Parathyroid adenoma (tissue), 2 donors: Measurements from ENCODE around the gene FBXW11.

Experiments used
- H2AFZ ChIP-seq: fragments of 300-600 bp; sonication (generic); one replicate; pipeline ENCODE4 v1.7.0; 2017; ENCODE audit warnings: antibody characterized with exemption, mild to moderate bottlenecking
- H3K27ac ChIP-seq: fragments of 300-600 bp; sonication (generic); one replicate; pipeline ENCODE4 v1.7.0; 2017
- H3K27me3 ChIP-seq: fragments of 300-600 bp; sonication (generic); one replicate; pipeline ENCODE4 v1.7.0; 2017; ENCODE audit warnings: low read length; ENCODE audit not compliant: control insufficient read depth, insufficient read depth
- H3K36me3 ChIP-seq: fragments of 300-600 bp; sonication (generic); one replicate; pipeline ENCODE4 v1.7.0; 2017; ENCODE audit warnings: low read length; ENCODE audit not compliant: control insufficient read depth, insufficient read depth
- H3K4me1 ChIP-seq: fragments of 300-600 bp; sonication (generic); one replicate; pipeline ENCODE4 v1.7.0; 2017; ENCODE audit warnings: control low read depth
- H3K4me2 ChIP-seq: fragments of 300-600 bp; sonication (generic); one replicate; pipeline ENCODE4 v1.7.0; 2017; ENCODE audit warnings: low read length
- H3K4me3 ChIP-seq: fragments of 300-600 bp; sonication (generic); one replicate; pipeline ENCODE4 v1.7.0; 2017; ENCODE audit warnings: low read depth, low read length
- H3K79me2 ChIP-seq: fragments of 300-600 bp; sonication (generic); one replicate; pipeline ENCODE4 v1.7.0; 2017; ENCODE audit warnings: control low read depth
- H3K9ac ChIP-seq: fragments of 300-600 bp; sonication (generic); one replicate; pipeline ENCODE4 v1.7.0; 2017; ENCODE audit warnings: mild to moderate bottlenecking
- H3K9me3 ChIP-seq: fragments of 300-600 bp; sonication (generic); one replicate; pipeline ENCODE4 v1.7.0; 2017; ENCODE audit warnings: low read length; ENCODE audit not compliant: control insufficient read depth
- CTCF ChIP-seq: fragments of 300-600 bp; sonication (generic); IDR thresholded peaks from one replicate; pipeline ENCODE4 v1.7.0; 2017; ENCODE audit warnings: antibody characterized with exemption, mild to moderate bottlenecking
- donor health status: primary hyperparathyroidism.

The FBXW11 gene

DNA sequence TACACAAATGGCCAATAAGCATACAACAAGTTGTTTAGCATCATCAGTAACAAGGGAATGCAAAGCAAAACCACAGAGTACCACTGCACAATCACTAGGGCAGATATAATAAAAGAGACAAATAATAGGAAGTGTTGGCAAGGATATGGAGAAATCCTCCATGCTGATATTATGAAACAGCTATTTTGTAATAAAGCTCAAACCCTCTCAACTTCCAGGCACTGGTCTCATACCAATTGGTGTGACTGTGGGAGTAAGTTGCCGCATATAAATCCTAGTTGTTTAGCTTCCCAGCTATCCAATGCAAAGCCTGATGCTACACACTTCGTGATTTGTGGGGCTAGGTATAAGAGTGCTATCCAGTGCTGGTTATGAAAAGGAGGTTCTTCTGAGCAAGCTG lies 132.2 kb downstream of the FBXW11 start:
- no peak for TF ChIP-seq CTCF
- Histone ChIP-seq H3K27ac (no peak overlapping the region), H3K9me3 (no peaks in the 10 kb centered on the region), H3K9ac (no peak overlapping the region), H3K4me3 (no peak overlapping the region), H3K27me3 (no peaks in the 10 kb centered on the region), H3K4me2 (no peak overlapping the region), H2AFZ (no peak overlapping the region), H3K79me2 (no peaks in the 10 kb centered on the region), H3K36me3 (no peaks in the 10 kb centered on the region), H3K4me1 (peaks cover 4% of the 10 kb centered on the region)

- Histone ChIP-seq H3K36me3 (no peaks in the 10 kb centered on the region), H3K4me1 (peaks cover 4% of the 10 kb centered on the region), H3K79me2 (no peaks in the 10 kb centered on the region), H3K4me2 (no peak overlapping the region), H2AFZ (no peak overlapping the region), H3K27ac (no peak overlapping the region), H3K27me3 (no peaks in the 10 kb centered on the region), H3K4me3 (no peak overlapping the region), H3K9ac (no peak overlapping the region), H3K9me3 (no peaks in the 10 kb centered on the region)
- no peak for TF ChIP-seq CTCF
Observed at GRCh38 chr5:171872666-171873065, 133.8 kb downstream of the FBXW11 start.

DNA sequence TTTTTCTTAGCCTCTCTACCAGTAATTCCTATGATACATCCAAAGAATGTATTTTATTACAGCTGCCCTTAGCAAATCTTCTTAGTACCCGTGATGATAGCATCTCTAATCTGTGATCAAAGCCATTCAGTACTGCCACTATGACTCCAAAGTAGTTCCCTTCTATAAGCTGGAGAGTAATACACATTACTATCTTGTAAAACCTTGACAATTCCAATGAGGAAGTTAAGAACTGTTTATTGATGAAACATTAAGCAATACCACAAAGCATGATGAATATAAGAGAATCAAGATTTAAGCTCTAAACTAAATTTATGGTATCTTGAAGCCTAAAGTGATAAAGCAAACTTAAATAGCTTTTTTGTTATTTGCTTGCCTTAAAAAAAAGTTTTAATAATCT lies 134.7 kb downstream of the FBXW11 start:
- Histone ChIP-seq H3K9me3 (no peaks in the 10 kb centered on the region), H3K9ac (no peak overlapping the region), H3K79me2 (no peaks in the 10 kb centered on the region), H2AFZ (no peak overlapping the region), H3K4me2 (no peak overlapping the region), H3K4me3 (no peak overlapping the region), H3K27ac (no peak overlapping the region), H3K27me3 (no peaks in the 10 kb centered on the region), H3K36me3 (no peaks in the 10 kb centered on the region), H3K4me1 (peaks cover 4% of the 10 kb centered on the region)
- TF ChIP-seq CTCF: no peak

DNA sequence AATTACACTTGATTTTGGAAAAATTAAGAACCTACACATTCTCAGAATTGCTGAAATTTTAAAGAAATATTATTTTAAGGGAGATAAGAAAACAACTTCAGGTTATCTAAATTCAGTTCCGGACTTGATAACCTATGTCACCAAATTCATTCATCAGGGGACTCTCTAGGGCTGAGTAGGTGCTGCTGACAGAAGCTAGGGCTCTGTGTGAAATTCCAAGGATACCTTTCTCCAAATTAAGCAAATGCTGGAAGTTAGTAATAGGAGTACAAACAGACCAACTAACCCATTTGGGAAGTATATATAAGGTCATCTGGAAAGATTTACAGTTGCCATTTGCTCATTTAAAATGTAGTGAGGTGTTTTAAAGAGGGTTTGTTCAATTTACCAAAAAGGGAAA lies 136.5 kb downstream of the FBXW11 start:
- no peak for TF ChIP-seq CTCF
- Histone ChIP-seq H3K9me3 (no peaks in the 10 kb centered on the region), H3K4me3 (no peak overlapping the region), H3K9ac (no peak overlapping the region), H3K79me2 (no peaks in the 10 kb centered on the region), H3K27me3 (no peaks in the 10 kb centered on the region), H3K4me2 (no peak overlapping the region), H3K4me1 (peaks cover 4% of the 10 kb centered on the region), H2AFZ (no peak overlapping the region), H3K27ac (no peak overlapping the region), H3K36me3 (no peaks in the 10 kb centered on the region)

- H3K79me2 ChIP-seq: no peaks in the 10 kb centered on the region
- no peaks in the 10 kb centered on the region for H3K4me1 ChIP-seq
- TF ChIP-seq CTCF: no peak
- H2AFZ ChIP-seq: no peak overlapping the region
- H3K9me3 ChIP-seq: no peaks in the 10 kb centered on the region
- no peak overlapping the region for H3K27ac ChIP-seq
- H3K9ac ChIP-seq: no peak overlapping the region
- H3K4me3 ChIP-seq: no peak overlapping the region
- no peaks in the 10 kb centered on the region for H3K36me3 ChIP-seq
- H3K27me3 ChIP-seq: no peaks in the 10 kb centered on the region
- H3K4me2 ChIP-seq: no peak overlapping the region
Observed at GRCh38 chr5:171868236-171868635, 138.2 kb downstream of the FBXW11 start.
